ENCODE results near the gene BLM.

Gene BLM

GRCh38 chr15:90742087-90742486 lies 24.9 kb downstream of the BLM start:
- no peak for DNase-seq

DNA sequence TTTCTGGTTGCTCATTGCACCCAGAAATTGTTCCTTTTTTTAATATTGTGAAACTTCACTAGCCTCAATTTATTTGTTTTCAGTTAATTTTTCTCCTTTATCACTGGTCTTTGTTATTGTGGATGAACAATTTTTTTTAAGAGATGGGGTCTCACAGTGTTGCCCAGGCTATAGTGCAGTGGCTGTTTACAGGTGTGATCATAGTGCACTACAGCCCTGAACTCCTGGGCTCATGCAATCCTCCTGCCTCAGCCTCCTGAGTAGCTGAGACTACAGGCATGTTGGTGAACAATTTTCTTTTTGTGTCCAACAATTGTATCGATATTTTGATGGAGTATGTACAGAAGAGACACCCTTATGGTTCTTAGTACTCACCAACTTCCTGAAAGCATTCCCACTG lies 26.3 kb downstream of the BLM start:
- no peak for DNase-seq

- no peak for DNase-seq
Observed at GRCh38 chr15:90744759-90745402, 27.7 kb downstream of the BLM start.

GRCh38 chr15:90749754-90750153 lies 32.6 kb downstream of the BLM start:
- DNase-seq: no peak

DNA sequence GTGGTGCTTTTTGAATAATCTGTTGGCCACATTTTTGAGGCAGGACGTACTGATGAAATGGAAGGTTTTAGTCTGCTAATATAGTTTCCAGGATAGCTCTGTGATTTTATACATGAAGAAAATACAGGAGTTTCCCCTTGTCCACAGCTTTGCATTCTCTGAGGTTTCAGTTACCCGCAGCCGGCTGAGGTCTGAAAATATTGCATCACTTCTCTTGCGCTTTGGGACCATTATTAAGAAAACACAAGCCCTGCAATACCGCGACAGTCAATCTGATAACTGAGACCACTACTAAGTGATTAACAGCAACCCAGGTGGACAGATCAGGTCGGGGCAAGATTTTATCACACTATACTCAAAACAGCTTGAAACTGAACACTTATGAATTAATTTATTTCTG lies 33.0 kb downstream of the BLM start:
- DNase-seq: peak; percentile 16

- no peak for DNase-seq
Observed at GRCh38 chr15:90751300-90751825, 34.2 kb downstream of the BLM start.

- no peak for DNase-seq
Observed at GRCh38 chr15:90756916-90757315, 39.8 kb downstream of the BLM start.

- DNase-seq: no peak
Observed at GRCh38 chr15:90757461-90757860, 40.3 kb downstream of the BLM start.

DNA sequence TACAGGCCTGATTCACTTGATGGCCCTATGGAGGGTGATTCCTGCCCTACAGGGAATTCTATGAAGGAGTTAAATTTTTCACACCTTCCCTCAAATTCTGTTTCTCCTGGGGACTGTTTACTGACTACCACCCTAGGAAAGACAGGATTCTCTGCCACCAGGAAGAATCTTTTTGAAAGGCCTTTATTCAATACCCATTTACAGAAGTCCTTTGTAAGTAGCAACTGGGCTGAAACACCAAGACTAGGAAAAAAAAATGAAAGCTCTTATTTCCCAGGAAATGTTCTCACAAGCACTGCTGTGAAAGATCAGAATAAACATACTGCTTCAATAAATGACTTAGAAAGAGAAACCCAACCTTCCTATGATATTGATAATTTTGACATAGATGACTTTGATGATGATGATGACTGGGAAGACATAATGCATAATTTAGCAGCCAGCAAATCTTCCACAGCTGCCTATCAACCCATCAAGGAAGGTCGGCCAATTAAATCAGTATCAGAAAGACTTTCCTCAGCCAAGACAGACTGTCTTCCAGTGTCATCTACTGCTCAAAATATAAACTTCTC lies 43.6 kb downstream of the BLM start:
- peak; percentile 40 for DNase-seq

DNA sequence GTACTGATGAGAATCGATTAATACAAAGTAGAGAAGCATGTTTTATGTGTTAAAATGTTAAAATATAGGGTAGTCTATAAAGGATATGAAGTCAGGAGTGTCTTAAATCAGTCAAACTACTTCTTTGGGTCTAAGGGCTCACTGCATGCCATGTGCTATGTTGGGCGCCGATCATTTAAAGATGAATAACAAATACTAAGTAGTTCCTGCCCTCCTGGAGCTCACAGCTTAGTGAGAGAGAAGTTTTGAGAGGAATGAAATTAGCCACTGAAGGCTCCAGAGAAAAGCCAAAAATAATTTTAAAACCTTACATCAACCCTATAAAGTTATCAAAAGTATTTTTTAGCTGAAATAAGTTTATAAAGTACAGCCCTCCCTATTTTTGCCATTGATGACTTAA lies 44.5 kb downstream of the BLM start:
- DNase-seq: no peak

DNA sequence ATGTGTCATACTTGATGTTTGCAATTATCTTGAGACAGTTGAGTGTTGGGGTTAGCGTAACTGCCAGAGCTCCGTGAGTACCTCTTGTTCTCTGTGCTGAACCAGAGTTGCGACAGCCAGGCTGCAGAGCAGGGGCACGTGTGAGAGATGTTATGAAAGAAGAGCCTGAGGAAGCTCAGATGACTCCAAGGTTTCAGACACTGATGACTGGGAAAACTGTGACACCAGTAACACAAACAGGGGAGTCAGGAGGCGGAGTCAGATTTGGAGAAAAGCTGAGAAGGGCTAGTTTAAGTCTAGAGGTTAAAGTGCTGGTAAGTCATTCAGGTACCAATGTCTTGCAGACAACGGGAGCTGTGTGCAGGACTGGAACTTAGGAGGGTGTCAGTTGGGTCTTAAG lies 45.0 kb downstream of the BLM start:
- no peak for DNase-seq

GRCh38 chr15:90763366-90764099 lies 46.4 kb downstream of the BLM start:
- no peak for DNase-seq

GRCh38 chr15:90765531-90765930 lies 48.4 kb downstream of the BLM start:
- DNase-seq: no peak

DNA sequence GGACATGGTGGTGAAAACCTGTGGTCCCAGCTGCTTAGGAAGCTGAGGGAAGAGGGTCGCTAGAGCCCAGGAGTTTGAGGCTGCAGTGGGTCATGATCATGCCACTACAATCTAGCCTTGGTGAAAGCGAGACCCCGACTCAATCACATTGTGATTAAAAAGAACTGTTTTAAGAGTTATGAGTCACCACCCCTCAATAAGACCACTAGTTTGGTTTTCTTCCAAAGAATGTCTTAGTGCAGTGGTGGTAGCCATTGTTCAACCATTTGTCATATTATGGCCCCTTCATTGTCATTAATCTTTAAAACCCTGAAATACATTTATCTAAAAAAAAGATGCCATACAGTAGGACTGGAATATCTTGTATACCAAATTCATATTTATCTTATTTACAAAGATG lies 48.8 kb downstream of the BLM start:
- no peak for DNase-seq

DNA sequence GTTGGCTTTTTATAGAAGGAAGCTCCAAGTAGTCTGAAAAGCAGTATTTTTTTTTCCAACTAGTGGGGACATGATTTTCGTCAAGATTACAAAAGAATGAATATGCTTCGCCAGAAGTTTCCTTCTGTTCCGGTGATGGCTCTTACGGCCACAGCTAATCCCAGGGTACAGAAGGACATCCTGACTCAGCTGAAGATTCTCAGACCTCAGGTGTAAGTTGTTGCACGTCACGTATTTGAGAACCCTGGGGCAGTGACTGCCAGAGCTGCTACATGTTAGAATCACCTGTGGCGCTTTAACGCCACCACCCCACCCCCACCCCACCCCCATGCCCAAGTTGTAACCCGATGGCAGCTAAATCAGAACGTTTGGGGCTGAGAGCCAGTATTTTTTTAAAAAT lies 52.2 kb downstream of the BLM start:
- DNase-seq: no peak

DNA sequence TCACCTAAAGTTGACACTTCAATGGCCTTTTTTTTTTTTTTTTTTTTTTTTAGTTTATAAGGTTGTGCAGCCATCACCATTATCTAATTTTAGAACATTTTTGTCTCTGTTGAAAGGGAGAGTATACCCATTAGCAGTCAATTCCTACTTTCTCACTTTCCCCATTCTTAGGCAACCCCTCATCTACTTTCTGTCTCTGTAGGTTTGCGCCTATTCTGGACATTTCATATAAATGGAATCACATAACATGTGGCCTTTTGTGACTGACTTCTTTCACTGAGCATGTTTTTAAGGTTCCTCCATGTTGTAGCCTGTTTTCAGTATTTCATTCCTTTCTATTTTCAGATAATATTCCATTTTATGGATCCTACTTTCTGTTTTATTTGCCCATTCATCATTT lies 56.3 kb downstream of the BLM start:
- no peak for DNase-seq

GRCh38 chr15:90774731-90775514 lies 57.8 kb downstream of the BLM start:
- no peak for DNase-seq

GRCh38 chr15:90780916-90781315 lies 63.8 kb downstream of the BLM start:
- DNase-seq: no peak

GRCh38 chr15:90782442-90782841 lies 65.3 kb downstream of the BLM start:
- no peak for DNase-seq

DNA sequence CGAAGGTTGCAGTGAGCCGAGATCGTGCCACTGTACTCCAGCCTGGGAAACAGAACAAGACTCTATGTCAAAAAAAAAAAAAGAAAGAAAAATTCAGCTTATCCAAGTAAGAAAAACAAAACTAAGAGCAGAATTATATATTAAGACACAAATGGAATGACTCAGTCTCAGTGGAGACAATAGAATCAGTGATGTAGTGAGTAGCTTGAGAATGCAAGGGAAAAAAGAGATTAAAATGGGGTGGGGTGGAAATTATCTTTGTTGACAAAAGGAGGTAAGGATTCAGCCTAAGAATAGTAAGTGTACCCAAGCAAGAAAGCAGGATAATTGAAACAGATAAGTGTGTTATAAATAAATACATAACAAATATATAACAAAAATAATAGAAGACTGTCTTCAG lies 70.7 kb downstream of the BLM start:
- DNase-seq: no peak

GRCh38 chr15:90789462-90789861 lies 72.3 kb downstream of the BLM start:
- DNase-seq: peak; percentile 1

GRCh38 chr15:90790057-90790456 lies 72.9 kb downstream of the BLM start:
- DNase-seq: no peak

DNA sequence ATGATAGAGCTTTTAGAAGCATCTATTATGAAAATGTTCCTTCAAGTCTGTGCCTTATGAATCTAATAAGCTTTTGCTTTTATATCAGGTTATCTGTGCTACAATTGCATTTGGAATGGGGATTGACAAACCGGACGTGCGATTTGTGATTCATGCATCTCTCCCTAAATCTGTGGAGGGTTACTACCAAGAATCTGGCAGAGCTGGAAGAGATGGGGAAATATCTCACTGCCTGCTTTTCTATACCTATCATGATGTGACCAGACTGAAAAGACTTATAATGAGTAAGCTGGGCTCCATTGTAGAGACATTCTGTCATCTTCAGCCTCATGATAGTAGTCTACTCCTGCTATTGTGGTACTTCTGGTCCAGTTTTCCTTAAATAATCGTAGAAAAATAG lies 73.4 kb downstream of the BLM start:
- no peak for DNase-seq
